Psoas muscle (tissue), 8 donors: ENCODE data around the gene TUBA1B. TPM values are rescaled to one million over a fixed set of nuclear protein-coding genes. Genes with fewer than 3 reads are reported as not detected.

Source experiments
- ATAC-seq, 4 donors: fragments of 200-7000 bp; cut with Tn5 transposase; one replicate each; pipeline ENCODE4 v1.9.1; 2020; ENCODE audit warnings: moderate library complexity in 3 of 4, mild to moderate bottlenecking in 2 of 4
- DNase-seq, 2 donors: peaks; one replicate each; pipeline ENCODE4 v3.0.0-alpha.2; 2020
- H3K27ac ChIP-seq: fragments of 200-600 bp; one replicate; pipeline ENCODE4 v1.8.0; 2022
- H3K27me3 ChIP-seq, 3 donors: fragments of 200-600 bp in 1 of 3; one replicate each; pipeline versions ENCODE4 v1.6.1 to v1.8.0; 2013 to 2022; ENCODE audit warnings: low read length in 2 of 3, mild to moderate bottlenecking in 2 of 3, moderate library complexity in 1 of 3; ENCODE audit not compliant: insufficient read depth in 3 of 3
- H3K36me3 ChIP-seq, 2 donors: fragments of 200-600 bp in 1 of 2; one replicate each; pipeline versions ENCODE4 v1.6.1 to v1.8.0; 2013 to 2022; ENCODE audit warnings: low read depth in 1 of 2, mild to moderate bottlenecking in 1 of 2, moderate library complexity in 1 of 2; ENCODE audit not compliant: insufficient read depth in 1 of 2
- H3K4me1 ChIP-seq: fragments of 200-600 bp; one replicate; pipeline ENCODE4 v1.8.0; 2022
- H3K4me3 ChIP-seq: fragments of 200-600 bp; one replicate; pipeline ENCODE4 v1.8.0; 2022; ENCODE audit warnings: mild to moderate bottlenecking
- H3K9me3 ChIP-seq: fragments of 200-600 bp; one replicate; pipeline ENCODE4 v1.8.0; 2022
- CTCF ChIP-seq: fragments of 200-600 bp; IDR thresholded peaks from one replicate; pipeline ENCODE4 v1.8.0; 2022; ENCODE audit warnings: antibody characterized with exemption
- WGBS, 3 donors: extraction: QIAGEN DNeasy Blood & Tissue Kit; methylation state at CpG; one replicate each; pipeline versions ENCODE4 v1.1.6 to v1.1.7; 2013; 5-methylcytosine and 5-hydroxymethylcytosine counted together
- intact Hi-C, 2 donors: fragments of 100-400 bp; cut with DNase I; formaldehyde crosslinking; loops; one replicate each; pipeline versions ENCODE4 v1.11.0 to v1.14.2; 2022
- polyA plus RNA-seq, 3 donors: library from polyadenylated mRNA; stranded (reverse); fragments of 200-250 nt; gene quantifications; one replicate each; pipeline ENCODE4 v1.2.3, GENCODE V29; 2013
- total RNA-seq, 4 donors: library from RNA; stranded (reverse); fragmentation: NEBNext Ultra II Directional in 2 of 4; extraction: Animal tissue kit (Norgen Biotek cat#: 25700) in 2 of 4; gene quantifications; one replicate each; pipeline versions ENCODE4 v1.2.1 to v1.2.4, GENCODE V29; 2021 to 2023
- donor health status: healthy with polysubstance abuse.
- donor health status: DM: no; HTN: no; CAD: no; lungs with moderate emphysema.
- donor health status: Bipolar disorder and iron deficiency.
- donor health status: healthy.
- donor health status: DM: yes; HTN: yes; CAD: no.
- donor health status: DM: no; HTN: no; CAD: no.
- donor health status: DM: no; HTN: no; CAD: no.
- donor health status: DM: yes; HTN: yes; CAD: no.

The TUBA1B gene
- total and polyA plus RNA-seq, 7 donors = 101 to 1,147 (median 294) TPM

GRCh38 chr12:49111206-49111605, 20.0 kb downstream of the TUBA1B start:
- H3K4me3 ChIP-seq = peak overlapping the region; percentile 77
- WGBS, 3 donors = 48 to 52% (median 51%) methylated on average over 6 of the region's 6 CpGs
- ATAC-seq (peak in 1 of 4 donors; percentile 3), DNase-seq (no peak)
- no peaks in the 10 kb centered on the region for H3K27me3 ChIP-seq
- no peaks in the 10 kb centered on the region for H3K9me3 ChIP-seq
- intact Hi-C loops = loop anchor here (2.0 to 5.0 kb wide), 2 partner anchors 20 to 34 kb away; partner anchors contain the start of gene TUBA1B (in 1 of the 2)
- H3K36me3 ChIP-seq = peaks cover 0 to 6% of the 10 kb centered on the region in 2 donors
- peaks cover 28% of the 10 kb centered on the region for H3K4me1 ChIP-seq
- no peak for TF ChIP-seq CTCF
- peak overlapping the region; percentile 91 for H3K27ac ChIP-seq

- Histone ChIP-seq H3K9me3 (no peaks in the 10 kb centered on the region), H3K4me3 (peak within 1 kb of the TSS; percentile 77), H3K4me1 (peaks cover 34% of the 10 kb centered on the region), H3K36me3 (peaks cover 0 to 12% of the 10 kb centered on the region in 2 donors), H3K27me3 (no peaks in the 10 kb centered on the region), H3K27ac (peak within 1 kb of the TSS; percentile 91)
- peak; percentile 47 for TF ChIP-seq CTCF
- 0 to 1% (median 1%) methylated on average over 42 to 43 of the region's 43 CpGs for WGBS, 3 donors
- ATAC-seq (peak; percentile 96 to 99 (median 97)), DNase-seq (peak; percentile 95 to 97)
- intact Hi-C loops = loop anchor here (2.0 to 5.0 kb wide), 2 partner anchors 20 to 33 kb away; partner anchors contain the start of gene TUBA1B (in 1 of the 2)
These were observed 20.6 kb downstream of the TUBA1B start, which contains the start of gene LMBR1L for GRCh38 chr12:49110464-49111155. TSS of gene LMBR1L (minus strand) at chr12:49110847. CDS start at chr12:49110555, 292 bp downstream.

GRCh38 chr12:49109641-49110463, 21.3 kb downstream of the TUBA1B start:
- Histone ChIP-seq H3K9me3 (no peaks in the 10 kb centered on the region), H3K4me1 (peaks cover 39% of the 10 kb centered on the region), H3K27me3 (no peaks in the 10 kb centered on the region), H3K4me3 (peak overlapping the region; percentile 77), H3K27ac (peak overlapping the region; percentile 91), H3K36me3 (peaks cover 0 to 17% of the 10 kb centered on the region in 2 donors)
- 3 to 4% (median 3%) methylated on average over 25 to 33 of the region's 33 CpGs for WGBS, 3 donors
- DNase-seq = peak in 1 of 2 donors; percentile 62
- peak; percentile 11 to 47 (median 23) for ATAC-seq
- TF ChIP-seq CTCF = no peak
- intact Hi-C loops = loop anchor here (2.0 to 5.0 kb wide), 2 partner anchors 21 to 33 kb away; partner anchors contain the start of gene TUBA1B (in 1 of the 2)

GRCh38 chr12:49108958-49109404, 22.2 kb downstream of the TUBA1B start:
- Histone ChIP-seq H3K27ac (peak overlapping the region; percentile 91), H3K4me1 (peaks cover 39% of the 10 kb centered on the region), H3K4me3 (peak overlapping the region; percentile 77), H3K36me3 (peaks cover 3 to 26% of the 10 kb centered on the region in 2 donors), H3K9me3 (no peaks in the 10 kb centered on the region), H3K27me3 (no peaks in the 10 kb centered on the region)
- ATAC-seq = peak; percentile 33 to 64 (median 53)
- no peak for TF ChIP-seq CTCF
- 5 to 12% (median 6%) methylated on average over 4 of the region's 4 CpGs for WGBS, 3 donors
- intact Hi-C loops = no loop called here
- DNase-seq = peak; percentile 64 to 71
